D721Med (cell line): Measurements from ENCODE around the gene DHRS12.

Source experiments
- DNase-seq: peaks from one replicate; pipeline ENCODE4 v3.0.0; 2011; ENCODE audit warnings: low spot score; ENCODE audit not compliant: insufficient read length
- FAIRE-seq: peaks from 2 replicates; lab custom pipeline; 2011; peaks lifted over from hg19 to GRCh38; lab: Jason Lieb, UNC
- TF ChIP-seq, protein P1 (sequence below): IDR thresholded peaks from 2 replicates; pipeline ENCODE4 v1.5.1; 2012; ENCODE audit warnings: mild to moderate bottlenecking, control low read depth; ENCODE audit not compliant: insufficient read depth; ENCODE audit errors: missing control alignments

DHRS12 gene

DNA sequence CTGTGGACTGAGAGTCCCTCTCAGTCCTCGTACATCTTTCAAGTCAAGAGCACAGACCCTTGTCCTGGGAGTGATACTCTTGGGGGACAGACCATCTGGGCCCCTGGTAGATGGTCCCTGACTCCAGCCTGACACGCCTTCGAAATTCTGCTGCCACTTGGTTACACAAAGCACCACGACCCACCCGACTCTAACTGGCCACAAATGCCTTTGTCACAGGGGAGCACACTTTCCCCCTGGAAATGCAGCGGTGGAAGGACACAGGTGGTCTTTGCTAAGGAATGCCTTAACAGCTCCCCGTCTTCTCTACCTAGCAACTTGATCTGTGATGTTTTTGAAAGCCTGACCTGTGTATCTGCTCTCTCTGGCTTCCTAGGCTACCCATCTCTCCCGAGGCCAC, 13.8 kb upstream of the DHRS12 start:
- TF ChIP-seq, protein P1, sequence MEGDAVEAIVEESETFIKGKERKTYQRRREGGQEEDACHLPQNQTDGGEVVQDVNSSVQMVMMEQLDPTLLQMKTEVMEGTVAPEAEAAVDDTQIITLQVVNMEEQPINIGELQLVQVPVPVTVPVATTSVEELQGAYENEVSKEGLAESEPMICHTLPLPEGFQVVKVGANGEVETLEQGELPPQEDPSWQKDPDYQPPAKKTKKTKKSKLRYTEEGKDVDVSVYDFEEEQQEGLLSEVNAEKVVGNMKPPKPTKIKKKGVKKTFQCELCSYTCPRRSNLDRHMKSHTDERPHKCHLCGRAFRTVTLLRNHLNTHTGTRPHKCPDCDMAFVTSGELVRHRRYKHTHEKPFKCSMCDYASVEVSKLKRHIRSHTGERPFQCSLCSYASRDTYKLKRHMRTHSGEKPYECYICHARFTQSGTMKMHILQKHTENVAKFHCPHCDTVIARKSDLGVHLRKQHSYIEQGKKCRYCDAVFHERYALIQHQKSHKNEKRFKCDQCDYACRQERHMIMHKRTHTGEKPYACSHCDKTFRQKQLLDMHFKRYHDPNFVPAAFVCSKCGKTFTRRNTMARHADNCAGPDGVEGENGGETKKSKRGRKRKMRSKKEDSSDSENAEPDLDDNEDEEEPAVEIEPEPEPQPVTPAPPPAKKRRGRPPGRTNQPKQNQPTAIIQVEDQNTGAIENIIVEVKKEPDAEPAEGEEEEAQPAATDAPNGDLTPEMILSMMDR, result no peak
- FAIRE-seq (no peak), DNase-seq (no peak)

DNA sequence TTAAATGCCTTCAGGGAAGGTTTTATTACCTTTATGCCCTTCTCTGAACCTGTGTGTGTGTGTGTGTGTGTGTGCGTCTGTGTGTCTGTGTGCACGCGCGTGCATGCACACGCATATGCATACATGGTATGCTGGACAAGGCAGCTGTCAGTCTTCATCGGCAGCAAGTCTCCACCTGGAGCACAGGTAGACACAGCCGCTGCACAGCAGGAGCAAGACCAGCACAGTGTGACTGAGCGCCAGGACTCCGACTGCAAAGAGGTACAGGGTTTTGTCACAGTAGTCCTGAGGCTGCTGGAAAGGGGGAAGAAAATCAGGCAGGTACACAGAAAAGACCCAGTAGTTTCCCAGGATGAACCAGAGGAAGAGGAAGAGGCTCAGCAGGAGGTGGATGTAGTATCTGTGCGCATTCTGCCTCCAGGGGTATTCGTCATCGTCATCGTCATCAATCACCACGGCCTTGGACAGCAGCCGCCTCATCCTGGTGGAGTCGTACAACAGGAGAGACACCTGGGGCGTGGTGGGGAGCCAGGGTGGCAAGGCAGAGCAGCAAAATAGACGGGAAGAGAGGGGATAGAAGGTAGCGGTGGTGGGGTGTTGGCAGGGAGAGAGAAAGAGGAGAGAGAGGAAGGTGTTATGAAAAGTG, 12.8 kb upstream of the DHRS12 start:
- DNase-seq (no peak), FAIRE-seq (no peak)
- TF ChIP-seq, protein P1, result no peak

DNA sequence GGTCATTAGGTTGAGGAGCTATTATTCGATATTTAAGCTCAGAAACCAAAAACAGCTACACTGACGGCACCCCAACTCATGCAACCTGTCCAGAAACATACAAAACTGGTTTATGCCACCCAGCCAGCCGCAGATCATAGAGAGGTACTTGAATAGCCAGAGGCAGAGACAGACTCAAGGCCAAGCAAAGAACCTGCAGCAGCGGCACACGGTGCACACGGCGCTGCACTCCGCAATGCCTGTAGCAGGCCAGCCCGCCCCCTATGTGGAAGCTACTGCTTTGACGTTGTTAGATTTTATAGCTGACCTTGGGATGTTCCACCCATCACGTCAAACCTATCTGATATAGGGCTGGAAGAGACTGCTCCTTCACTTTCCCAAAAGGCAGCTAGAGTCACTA, 11.9 kb upstream of the DHRS12 start:
- FAIRE-seq (no peak), DNase-seq (no peak)
- TF ChIP-seq, protein P1, result no peak

DNA sequence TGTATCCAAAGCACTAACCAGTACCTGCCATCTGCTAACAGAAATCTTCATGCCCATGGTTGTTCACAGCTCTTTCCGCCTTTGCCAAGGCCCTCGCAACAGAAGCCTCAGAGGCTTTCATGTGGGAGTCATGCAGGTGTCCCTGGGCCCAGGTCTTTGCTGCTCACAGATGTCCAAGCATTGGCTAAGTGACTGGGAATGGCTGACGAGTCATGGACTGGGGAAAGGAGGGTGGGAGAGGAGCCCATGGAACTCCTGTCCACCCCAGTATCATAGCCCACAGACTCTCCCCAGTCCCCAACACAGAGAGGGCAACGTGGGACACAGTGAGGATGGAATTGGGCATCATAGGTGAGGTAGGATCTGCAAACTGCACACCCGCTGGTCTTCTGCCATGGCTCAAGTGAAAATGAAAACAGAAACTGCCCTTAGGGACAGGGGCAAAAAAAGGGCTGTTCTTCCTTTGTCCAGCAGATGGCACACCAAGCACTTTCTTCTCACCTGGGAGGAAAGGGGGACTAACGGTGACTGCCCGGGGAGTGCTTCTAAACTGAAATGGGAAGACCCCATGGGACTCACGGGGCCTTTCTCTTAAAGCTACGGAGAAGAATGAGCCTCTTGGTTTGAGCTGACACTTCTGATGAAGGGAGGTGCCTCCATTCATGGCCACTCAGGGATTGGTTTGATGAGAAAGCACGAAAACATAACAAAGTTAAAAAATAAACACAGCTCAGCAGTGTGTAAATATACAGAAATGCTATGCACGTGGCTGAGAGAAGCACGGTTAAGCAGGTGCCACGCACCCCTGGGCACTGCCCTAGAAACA, 11.1 kb upstream of the DHRS12 start:
- peak; percentile 61 for FAIRE-seq
- DNase-seq, result peak; percentile 53
- TF ChIP-seq, protein P1, result peak; percentile 83

DNA sequence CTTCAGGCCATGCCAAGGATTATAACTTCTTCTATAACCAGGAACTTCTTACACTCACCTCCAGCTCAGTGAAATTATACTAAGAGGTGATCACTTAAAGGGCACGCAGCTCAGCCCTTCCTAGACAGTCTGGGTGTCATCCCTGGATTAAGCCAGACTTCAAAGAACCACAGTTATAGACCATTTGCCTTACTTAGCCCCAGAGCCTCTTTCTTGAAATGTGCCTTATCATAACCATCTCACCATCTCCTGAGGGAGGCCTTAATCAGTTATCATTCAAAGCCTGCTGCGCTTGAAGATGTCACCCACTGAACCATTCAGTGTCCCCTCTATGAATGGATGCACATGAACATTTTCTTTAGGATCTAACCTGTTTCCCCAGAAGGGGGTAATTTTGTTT, 10.1 kb upstream of the DHRS12 start:
- FAIRE-seq, result no peak
- DNase-seq, result no peak

DNA sequence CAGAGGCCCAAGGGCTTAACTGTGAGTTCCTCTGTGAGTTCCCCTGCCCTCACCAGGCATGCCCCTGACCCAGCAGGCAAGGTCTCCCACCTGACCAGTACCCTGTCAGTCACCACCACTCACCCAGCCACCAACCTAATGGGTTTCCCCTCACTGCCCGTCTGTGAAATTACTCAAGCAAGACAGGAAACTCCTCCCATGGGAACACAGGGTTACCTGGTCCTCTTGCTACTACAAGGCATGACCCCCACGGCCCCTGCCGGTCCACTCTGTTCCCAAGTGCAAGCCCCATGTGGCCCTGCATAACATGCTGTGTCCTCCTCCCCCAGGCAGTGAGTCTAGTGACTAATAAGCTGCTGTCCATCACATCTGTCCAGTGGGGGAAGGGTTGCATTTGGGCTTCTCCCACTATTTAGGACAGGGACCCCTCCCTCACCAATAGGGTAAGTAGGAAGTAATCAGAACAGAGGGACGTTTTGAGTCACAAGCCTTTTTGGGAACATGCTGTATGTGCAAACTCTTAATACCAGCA, 8.0 kb upstream of the DHRS12 start:
- no peak for FAIRE-seq
- TF ChIP-seq, protein P1, result no peak
- DNase-seq, result no peak

More for the DNA sequence above, 10.1 kb upstream of the DHRS12 start:
- TF ChIP-seq, protein P1, result no peak

DNA sequence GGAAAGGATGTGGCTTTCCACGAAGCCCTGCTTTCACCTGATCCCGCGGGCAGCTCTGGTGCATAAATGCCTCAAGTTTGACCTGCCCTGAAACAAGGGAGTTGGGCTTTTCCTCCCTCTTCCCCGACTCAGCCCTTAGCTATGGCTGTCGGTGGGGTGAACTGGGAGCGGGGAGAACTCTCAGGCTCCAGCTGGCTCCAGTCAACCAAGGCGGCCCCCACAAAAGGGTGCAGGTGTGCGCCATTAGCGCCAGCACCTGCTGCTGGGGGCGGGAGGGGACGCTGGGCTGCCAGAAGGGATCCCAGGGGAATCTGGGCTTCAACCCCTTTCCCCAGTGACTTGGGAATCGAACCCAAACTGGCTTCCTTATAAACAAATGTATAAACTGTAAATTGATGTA, 7.1 kb upstream of the DHRS12 start:
- DNase-seq, result no peak
- FAIRE-seq, result no peak
- TF ChIP-seq, protein P1, result no peak
